Stomach (tissue), 4 donors: ENCODE measurements around the gene EIF2S2.

Experiments used
- CTCF ChIP-seq, 7 experiments: fragments of 450-650 bp in 4 of 7; fragments of 200-600 bp in 3 of 7; sonication (generic) in 3 of 7; IDR thresholded peaks; one replicate each; pipeline ENCODE4 v1.5.1; 2016 to 2019; ENCODE audit warnings: antibody characterized with exemption in 7 of 7, control low read depth in 2 of 7, mild to moderate bottlenecking in 1 of 7
- EP300 ChIP-seq: sonication (generic); formaldehyde crosslinking; IDR thresholded peaks from one replicate; pipeline ENCODE4 v1.6.1; 2017; ENCODE audit warnings: antibody characterized with exemption
- POLR2A ChIP-seq, 4 donors: fragments of 450-650 bp; IDR thresholded peaks; one replicate each; pipeline ENCODE4 v1.6.1; 2016; ENCODE audit warnings: antibody characterized with exemption in 4 of 4, control low read depth in 2 of 4, mild to moderate bottlenecking in 1 of 4, moderate library complexity in 1 of 4

DNA sequence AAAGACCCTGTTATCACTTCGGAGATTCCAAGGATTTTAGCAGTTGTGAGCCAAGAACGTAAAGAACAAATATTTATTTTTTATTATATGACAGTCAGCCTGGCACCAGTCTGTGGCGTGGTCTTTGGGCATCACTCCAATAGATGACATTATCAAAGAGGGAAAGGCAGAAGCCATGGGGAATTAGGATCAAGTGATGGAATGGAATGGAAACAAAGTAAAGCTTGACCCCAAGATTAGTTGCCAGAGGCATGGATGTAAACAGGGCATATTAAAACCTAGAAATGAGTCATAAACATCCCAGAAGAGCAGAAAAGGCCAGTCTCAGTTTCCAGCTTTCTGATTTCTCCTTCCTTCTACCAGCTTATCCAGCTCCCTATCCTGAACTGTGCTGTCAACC lies 11.5 kb downstream of the EIF2S2 start:
- TF ChIP-seq EP300 (no peak), CTCF (IDR thresholded peaks at IDR 0.05) (no peak), POLR2A (IDR thresholded peaks at IDR 0.05) (no peak)
